Uterus (tissue), 4 donors: ENCODE data around the gene PAK3. TPM values are rescaled to one million over a fixed set of nuclear protein-coding genes. Genes with fewer than 3 reads are reported as not detected.
A peak's percentile ranks its signal among the peaks of the same experiment; 100 is the strongest.

Experiments used
- DNase-seq, 2 donors: peaks; one replicate each; pipeline ENCODE4 v3.0.0-alpha.2; 2019 to 2020
- H3K27ac ChIP-seq, 2 donors: fragments of 200-600 bp; sonication (generic); 1 replicate in 1 of 2; 2 replicates in 1 of 2; pipeline ENCODE4 v1.5.1; 2016 to 2018
- H3K27me3 ChIP-seq, 2 donors: fragments of 200-600 bp; sonication (generic); one replicate each; pipeline ENCODE4 v1.5.1; 2018 to 2019; ENCODE audit warnings: control low read depth in 1 of 2
- H3K36me3 ChIP-seq, 2 donors: fragments of 200-600 bp; sonication (generic); one replicate each; pipeline ENCODE4 v1.5.1; 2019; ENCODE audit warnings: control low read depth in 1 of 2
- H3K4me1 ChIP-seq, 2 donors: fragments of 200-600 bp; sonication (generic); one replicate each; pipeline ENCODE4 v1.5.1; 2018 to 2019; ENCODE audit warnings: control low read depth in 1 of 2
- H3K4me3 ChIP-seq, 2 donors: fragments of 200-600 bp; sonication (generic); 1 replicate in 1 of 2; 2 replicates in 1 of 2; pipeline ENCODE4 v1.5.1; 2018 to 2019; ENCODE audit warnings: mild to moderate bottlenecking in 1 of 2
- H3K9me3 ChIP-seq, 2 donors: fragments of 200-600 bp; sonication (generic); one replicate each; pipeline ENCODE4 v1.5.1; 2019; ENCODE audit warnings: control low read depth in 1 of 2
- CTCF ChIP-seq, 4 experiments: fragments of 200-600 bp in 2 of 4; fragments of 450-650 bp in 2 of 4; sonication (generic) in 2 of 4; IDR thresholded peaks; one replicate each; pipeline ENCODE4 v1.5.1; 2016 to 2019; ENCODE audit warnings: antibody characterized with exemption in 4 of 4, mild to moderate bottlenecking in 2 of 4, moderate library complexity in 1 of 4
- POLR2A ChIP-seq, 2 donors: fragments of 450-650 bp; IDR thresholded peaks; one replicate each; pipeline ENCODE4 v1.6.1; 2016; ENCODE audit warnings: antibody characterized with exemption in 2 of 2, mild to moderate bottlenecking in 1 of 2, moderate library complexity in 1 of 2
- intact Hi-C: fragments of 100-400 bp; cut with DNase I; formaldehyde crosslinking; loops from one replicate; pipeline ENCODE4 v1.15.1; 2023; ENCODE audit warnings: low total_unique reads
- total RNA-seq, 4 donors: library from RNA; depleted of rRNA in 3 of 4; stranded (reverse); fragments of >200 nt in 3 of 4; gene quantifications; one replicate each; pipeline versions ENCODE4 v1.1.0 to v1.2.4, GENCODE V29; 2014 to 2023
- donor health status: DM: yes; HTN: yes; CAD: no.

PAK3 gene
- total RNA-seq, 4 donors from 2014 or later, result 2.1 to 24.8 (median 14.9) TPM

GRCh38 chrX:111168314-111168713, 72.3 kb downstream of the PAK3 start:
- no peak for DNase-seq
- peak in 3 of 4 experiments; percentile 19 to 42 (median 20) for TF ChIP-seq CTCF (IDR thresholded peaks at IDR 0.05)
- TF ChIP-seq POLR2A (IDR thresholded peaks at IDR 0.05), result no peak
- H3K9me3 ChIP-seq, result no peaks in the 10 kb centered on the region
- no peaks in the 10 kb centered on the region for H3K27me3 ChIP-seq
- H3K4me3 ChIP-seq, result no peak overlapping the region
- H3K36me3 ChIP-seq, result no peaks in the 10 kb centered on the region
- intact Hi-C loops, result no loop called here
- no peak overlapping the region for H3K27ac ChIP-seq
- no peaks in the 10 kb centered on the region for H3K4me1 ChIP-seq

GRCh38 chrX:111169141-111169540, 73.2 kb downstream of the PAK3 start:
- no peak overlapping the region for H3K4me3 ChIP-seq
- no peaks in the 10 kb centered on the region for H3K4me1 ChIP-seq
- H3K27ac ChIP-seq, result no peak overlapping the region
- TF ChIP-seq CTCF (IDR thresholded peaks at IDR 0.05) (no peak), POLR2A (IDR thresholded peaks at IDR 0.05) (no peak)
- no peaks in the 10 kb centered on the region for H3K36me3 ChIP-seq
- no peaks in the 10 kb centered on the region for H3K27me3 ChIP-seq
- DNase-seq, result no peak
- intact Hi-C loops, result no loop called here
- H3K9me3 ChIP-seq, result no peaks in the 10 kb centered on the region

DNA sequence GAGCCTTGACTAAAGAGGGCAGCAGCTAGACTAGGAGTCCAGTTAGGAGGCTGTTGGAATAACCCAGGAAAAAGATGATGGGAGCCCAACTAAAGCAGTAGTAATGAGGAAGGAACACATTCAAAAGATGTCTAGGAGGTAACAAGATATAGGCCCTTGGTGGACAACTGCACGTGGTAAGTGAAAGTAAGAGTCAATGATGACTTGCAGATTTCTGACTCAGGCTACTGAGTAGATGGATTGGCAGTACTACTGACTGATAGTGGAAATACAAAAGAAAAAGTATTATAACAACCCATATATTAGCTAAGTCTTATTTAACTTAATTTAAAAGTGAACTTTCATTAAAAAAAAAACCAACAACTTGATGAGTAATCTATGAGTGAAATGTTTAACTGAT, 74.0 kb downstream of the PAK3 start:
- no peaks in the 10 kb centered on the region for H3K4me1 ChIP-seq
- intact Hi-C loops, result no loop called here
- no peaks in the 10 kb centered on the region for H3K9me3 ChIP-seq
- H3K36me3 ChIP-seq, result no peaks in the 10 kb centered on the region
- DNase-seq, result no peak
- H3K4me3 ChIP-seq, result no peak overlapping the region
- no peaks in the 10 kb centered on the region for H3K27me3 ChIP-seq
- TF ChIP-seq CTCF (IDR thresholded peaks at IDR 0.05) (no peak), POLR2A (IDR thresholded peaks at IDR 0.05) (no peak)
- no peak overlapping the region for H3K27ac ChIP-seq

- peak in 1 of 2 donors; percentile 21 for DNase-seq
- TF ChIP-seq POLR2A (IDR thresholded peaks at IDR 0.05) (no peak), CTCF (IDR thresholded peaks at IDR 0.05) (no peak)
- intact Hi-C loops, result no loop called here
- Histone ChIP-seq H3K36me3 (no peaks in the 10 kb centered on the region), H3K27ac (no peak overlapping the region), H3K4me1 (no peaks in the 10 kb centered on the region), H3K4me3 (no peak overlapping the region), H3K9me3 (no peaks in the 10 kb centered on the region), H3K27me3 (peaks cover 0 to 6% of the 10 kb centered on the region in 2 donors)
Observed at GRCh38 chrX:111180750-111181240, 84.8 kb downstream of the PAK3 start.

- Histone ChIP-seq H3K9me3 (no peaks in the 10 kb centered on the region), H3K27ac (peak overlapping the region in 1 of 2 donors; percentile 8), H3K4me1 (no peaks in the 10 kb centered on the region), H3K27me3 (peaks cover 0 to 6% of the 10 kb centered on the region in 2 donors), H3K4me3 (no peak overlapping the region), H3K36me3 (no peaks in the 10 kb centered on the region)
- DNase-seq, result no peak
- TF ChIP-seq POLR2A (IDR thresholded peaks at IDR 0.05) (no peak), CTCF (IDR thresholded peaks at IDR 0.05) (no peak)
- intact Hi-C loops, result no loop called here
Observed at GRCh38 chrX:111181951-111182350, 86.0 kb downstream of the PAK3 start.
